Fibroblast of villous mesenchyme (primary cell): ENCODE measurements around the gene PLXNA1. TPM values are rescaled to one million over a fixed set of nuclear protein-coding genes. Genes with fewer than 3 reads are reported as not detected.

Source experiments
- DNase-seq: peaks from one replicate; pipeline ENCODE4 v3.0.0-alpha.2; 2010; ENCODE audit warnings: low read depth
- H3K4me3 ChIP-seq: 2 replicates; pipeline ENCODE4 v1.5.1; 2011; ENCODE audit warnings: low read depth, mild to moderate bottlenecking, low read length
- total RNA-seq: library from RNA; depleted of rRNA; stranded (reverse); fragments of >200 nt; gene quantifications from 2 replicates; pipeline ENCODE4 v1.2.3, GENCODE V29; 2012
- TF ChIP-seq, protein P1 (sequence below): IDR thresholded peaks from 2 replicates; pipeline ENCODE4 v1.5.1; 2012; ENCODE audit warnings: low read depth, mild to moderate bottlenecking, low read length; ENCODE audit not compliant: insufficient read depth

PLXNA1 gene
- total RNA-seq, 1 donor, result 63.0 TPM

DNA sequence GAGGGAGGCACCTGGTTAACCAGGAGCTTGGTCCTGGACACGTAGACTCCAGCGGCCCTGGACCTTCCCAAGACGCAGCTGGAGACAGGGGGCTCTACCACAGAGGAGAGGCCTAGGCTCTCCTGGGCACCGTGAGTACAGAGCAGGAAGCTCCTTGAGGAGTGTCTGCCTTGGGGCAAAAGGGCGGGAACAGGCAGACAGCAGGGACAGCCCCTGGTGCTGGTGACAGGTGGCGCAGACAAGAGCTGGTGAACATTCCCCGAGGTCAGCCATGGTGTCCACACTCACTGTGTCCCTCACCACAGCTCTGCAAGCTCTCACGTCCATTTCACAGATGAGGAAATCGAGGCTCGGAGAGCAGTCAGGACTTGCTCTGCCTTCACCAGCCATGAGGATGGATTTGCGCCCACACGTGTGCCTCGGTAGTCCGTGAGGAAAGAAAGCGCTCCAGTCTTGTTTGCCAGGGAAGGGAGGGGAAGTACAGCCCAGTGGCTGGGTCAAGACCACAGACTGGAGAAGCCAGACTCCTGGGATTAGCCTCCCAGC lies 2.6 kb upstream of the PLXNA1 start:
- no peak overlapping the region for H3K4me3 ChIP-seq
- no peak for DNase-seq
- TF ChIP-seq, protein P1, sequence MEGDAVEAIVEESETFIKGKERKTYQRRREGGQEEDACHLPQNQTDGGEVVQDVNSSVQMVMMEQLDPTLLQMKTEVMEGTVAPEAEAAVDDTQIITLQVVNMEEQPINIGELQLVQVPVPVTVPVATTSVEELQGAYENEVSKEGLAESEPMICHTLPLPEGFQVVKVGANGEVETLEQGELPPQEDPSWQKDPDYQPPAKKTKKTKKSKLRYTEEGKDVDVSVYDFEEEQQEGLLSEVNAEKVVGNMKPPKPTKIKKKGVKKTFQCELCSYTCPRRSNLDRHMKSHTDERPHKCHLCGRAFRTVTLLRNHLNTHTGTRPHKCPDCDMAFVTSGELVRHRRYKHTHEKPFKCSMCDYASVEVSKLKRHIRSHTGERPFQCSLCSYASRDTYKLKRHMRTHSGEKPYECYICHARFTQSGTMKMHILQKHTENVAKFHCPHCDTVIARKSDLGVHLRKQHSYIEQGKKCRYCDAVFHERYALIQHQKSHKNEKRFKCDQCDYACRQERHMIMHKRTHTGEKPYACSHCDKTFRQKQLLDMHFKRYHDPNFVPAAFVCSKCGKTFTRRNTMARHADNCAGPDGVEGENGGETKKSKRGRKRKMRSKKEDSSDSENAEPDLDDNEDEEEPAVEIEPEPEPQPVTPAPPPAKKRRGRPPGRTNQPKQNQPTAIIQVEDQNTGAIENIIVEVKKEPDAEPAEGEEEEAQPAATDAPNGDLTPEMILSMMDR, result no peak

DNA sequence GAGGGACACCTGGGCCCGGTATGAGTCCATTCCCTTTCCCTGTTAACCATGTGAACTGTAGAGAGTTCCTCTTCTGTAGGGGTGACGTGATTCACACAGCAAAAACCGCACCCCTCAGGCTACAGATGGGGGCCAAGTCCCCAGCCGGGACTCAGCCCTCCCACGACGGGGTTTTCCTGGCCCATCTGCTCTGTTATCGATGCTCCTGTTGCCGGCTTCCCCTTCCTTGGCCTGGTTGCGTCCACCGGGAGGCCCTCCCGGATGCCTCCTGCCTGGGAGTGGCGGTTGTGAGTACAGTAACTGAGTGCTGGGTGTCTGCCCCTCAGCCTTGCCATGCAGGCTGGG lies 817 bp upstream of the PLXNA1 start:
- H3K4me3 ChIP-seq, result peak overlapping the region; percentile 59
- TF ChIP-seq, protein P1, result no peak
- DNase-seq, result no peak

DNA sequence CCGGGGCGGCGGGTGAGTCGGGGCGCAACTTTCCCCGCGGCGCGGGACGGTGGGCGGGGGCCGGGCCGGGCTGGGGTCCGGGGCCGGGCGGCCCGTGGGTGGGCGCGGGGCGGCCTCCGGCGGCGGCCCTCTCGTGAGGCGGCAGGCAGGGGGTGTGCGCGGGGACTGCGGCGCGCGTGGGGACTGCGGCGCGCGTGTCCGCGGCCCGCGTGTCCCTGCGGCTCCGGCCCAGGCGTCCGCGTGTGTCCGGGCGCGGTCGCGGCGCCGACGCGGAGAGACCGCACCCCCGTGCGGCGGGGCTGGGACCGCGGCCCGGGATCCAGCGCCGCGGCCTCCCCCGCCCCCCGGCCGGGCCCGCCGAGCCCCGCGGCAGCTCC lies 349 bp downstream of the PLXNA1 start:
- DNase-seq, result no peak
- peak overlapping the region; percentile 77 for H3K4me3 ChIP-seq
- TF ChIP-seq, protein P1, result no peak

DNA sequence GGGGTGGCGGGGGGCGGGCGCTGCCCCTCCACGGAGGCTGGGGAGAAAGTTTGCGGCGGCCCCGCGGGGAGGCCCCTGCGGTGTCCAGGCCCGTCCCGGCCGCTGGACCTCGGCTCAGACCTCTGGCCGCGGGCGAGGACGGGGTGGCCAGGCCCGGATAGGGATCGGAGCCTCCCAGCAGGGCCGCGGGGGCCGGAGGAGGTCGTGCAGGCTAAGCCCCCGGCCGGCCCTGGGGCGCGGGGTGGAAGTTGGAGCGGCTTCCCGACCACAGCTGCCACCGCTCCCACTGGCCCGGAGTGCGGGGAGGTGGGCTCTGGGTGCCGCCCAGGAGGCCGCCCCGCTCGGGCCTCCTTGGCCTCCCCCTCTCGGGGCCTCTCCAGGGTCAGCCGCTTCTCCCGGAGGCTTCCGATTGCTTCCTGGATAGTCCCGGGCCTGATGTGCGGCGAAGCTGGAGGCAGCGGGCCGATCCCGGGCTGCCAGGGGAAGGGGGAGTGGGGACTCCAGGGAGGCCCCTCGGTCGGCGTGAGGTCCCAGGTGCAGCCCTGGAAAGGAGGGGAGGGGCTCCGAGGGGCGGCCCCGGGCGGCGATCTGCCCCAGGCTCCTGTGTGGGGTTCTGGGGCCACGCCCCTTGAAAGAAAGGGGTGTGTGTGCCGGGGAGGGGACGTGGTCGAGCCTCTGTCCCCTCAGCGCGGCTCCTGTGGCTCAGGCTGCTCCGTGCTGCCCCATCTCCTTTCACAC lies 907 bp downstream of the PLXNA1 start:
- H3K4me3 ChIP-seq, result peak overlapping the region; percentile 77
- TF ChIP-seq, protein P1, result no peak
- DNase-seq, result peak; percentile 55

DNA sequence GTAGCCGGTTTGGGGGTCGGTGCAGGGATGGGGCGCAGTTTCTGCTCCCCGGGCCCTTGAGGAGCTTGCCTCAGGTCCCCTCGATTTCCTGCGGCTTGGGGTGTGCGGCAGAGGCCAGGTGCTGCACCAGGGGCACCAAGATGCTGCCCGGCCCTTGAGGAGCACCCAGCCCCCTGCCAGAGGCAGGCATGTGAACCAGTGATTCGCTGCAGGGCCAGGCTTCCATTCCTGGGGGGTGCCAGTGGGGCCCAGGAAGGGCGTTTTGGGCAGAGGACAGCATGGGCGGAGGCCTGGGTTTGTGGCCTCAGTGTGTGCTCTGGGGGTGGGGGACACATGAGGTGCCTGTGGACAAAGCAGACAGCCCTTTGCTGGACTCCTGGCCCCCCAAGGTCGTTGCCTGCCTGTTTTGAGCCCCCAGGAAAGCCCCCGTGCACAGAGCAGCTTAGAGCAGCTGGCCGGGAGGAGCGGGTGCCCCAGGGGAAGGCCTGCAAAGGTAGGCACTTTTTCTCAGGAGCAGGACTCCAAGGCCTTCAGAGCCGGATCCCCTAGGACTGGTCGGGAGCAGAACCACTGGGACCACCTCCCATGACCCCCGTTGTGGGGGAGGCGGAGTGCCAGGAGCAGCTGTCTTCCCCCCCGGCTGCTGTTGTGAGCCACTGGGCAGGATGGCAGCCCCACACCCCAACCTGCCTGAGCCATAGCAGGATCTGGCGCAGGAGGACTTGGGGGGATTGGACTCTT lies 1.6 kb downstream of the PLXNA1 start:
- TF ChIP-seq, protein P1, result no peak
- peak overlapping the region; percentile 77 for H3K4me3 ChIP-seq
- no peak for DNase-seq

DNA sequence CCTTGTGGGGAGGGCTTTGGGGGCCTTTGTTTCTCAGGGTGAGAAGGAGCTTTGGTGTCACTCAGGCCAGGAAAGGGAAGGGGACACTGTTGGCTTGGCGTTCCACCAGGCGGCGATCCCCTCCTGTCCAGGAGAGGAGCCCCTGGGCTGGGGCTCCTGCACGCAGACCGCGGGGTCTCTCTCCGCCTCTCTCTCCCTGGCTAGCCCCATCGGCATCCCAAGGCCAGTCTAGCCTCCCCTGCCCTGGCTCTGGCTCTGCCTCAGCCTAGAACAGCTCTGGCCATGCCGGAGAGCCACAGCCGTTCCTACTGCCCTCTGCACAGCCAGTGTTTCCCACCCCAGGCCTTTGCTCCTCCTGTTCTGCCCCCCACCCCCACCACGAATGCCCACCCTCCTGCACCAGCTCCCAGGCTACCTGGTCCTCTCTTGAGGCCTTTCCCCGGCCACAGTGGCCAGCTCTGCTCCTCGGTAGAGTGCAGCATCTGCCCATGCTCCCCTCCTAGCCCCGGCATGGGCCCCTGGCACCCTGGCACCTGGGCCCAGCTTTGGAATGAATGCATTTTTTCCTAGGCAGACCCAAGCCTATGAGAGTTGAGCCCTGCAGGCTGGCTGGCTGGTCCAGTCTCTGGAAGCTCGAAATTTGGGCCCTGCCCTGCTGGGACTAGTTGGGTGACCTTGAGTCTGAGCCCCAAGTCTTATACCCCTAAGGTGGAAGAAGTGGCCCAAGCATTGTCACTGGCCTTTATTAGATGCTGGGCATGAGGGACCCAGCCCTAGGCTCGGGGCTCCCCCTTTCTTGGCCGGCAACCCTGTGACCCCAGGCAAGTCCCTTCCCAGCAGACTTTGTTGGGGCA lies 2.4 kb downstream of the PLXNA1 start:
- H3K4me3 ChIP-seq, result no peak overlapping the region
- no peak for DNase-seq
- TF ChIP-seq, protein P1, result no peak
